Peyer's patch (tissue), 4 donors: ENCODE measurements around the gene IGFBP5. TPM values are rescaled to one million over a fixed set of nuclear protein-coding genes. Genes with fewer than 3 reads are reported as not detected.
A peak's percentile ranks its signal among the peaks of the same experiment; 100 is the strongest.

Experiments used
- DNase-seq, 3 donors: peaks; one replicate each; pipeline ENCODE4 v3.0.0-alpha.2; 2017 to 2019
- H3K27ac ChIP-seq, 4 donors: fragments of 200-600 bp; sonication (generic); one replicate each; pipeline ENCODE4 v1.5.1; 2016 to 2019
- H3K27me3 ChIP-seq, 2 donors: fragments of 200-600 bp; sonication (generic); one replicate each; pipeline ENCODE4 v1.5.1; 2019
- H3K36me3 ChIP-seq, 3 donors: fragments of 200-600 bp; sonication (generic); one replicate each; pipeline ENCODE4 v1.5.1; 2016 to 2019
- H3K4me1 ChIP-seq, 4 donors: fragments of 200-600 bp; sonication (generic); one replicate each; pipeline ENCODE4 v1.5.1; 2016 to 2019
- H3K4me3 ChIP-seq, 4 donors: fragments of 200-600 bp; sonication (generic); 1 replicate in 3 of 4; 2 replicates in 1 of 4; pipeline ENCODE4 v1.5.1; 2016 to 2019; ENCODE audit warnings: mild to moderate bottlenecking in 1 of 4
- H3K9me3 ChIP-seq, 4 donors: fragments of 200-600 bp; sonication (generic); one replicate each; pipeline ENCODE4 v1.5.1; 2016 to 2019; ENCODE audit warnings: mild to moderate bottlenecking in 1 of 4
- CTCF ChIP-seq, 6 experiments: fragments of 450-650 bp in 4 of 6; fragments of 200-600 bp in 2 of 6; sonication (generic) in 1 of 6; IDR thresholded peaks; one replicate each; pipeline ENCODE4 v1.5.1; 2017 to 2019; ENCODE audit warnings: antibody characterized with exemption in 6 of 6, mild to moderate bottlenecking in 3 of 6, moderate library complexity in 1 of 6
- POLR2A ChIP-seq, 2 donors: fragments of 450-650 bp; IDR thresholded peaks; one replicate each; pipeline ENCODE4 v1.5.1; 2017; ENCODE audit warnings: antibody characterized with exemption in 2 of 2, mild to moderate bottlenecking in 2 of 2, moderate library complexity in 2 of 2
- total RNA-seq, 4 donors: library from RNA; depleted of rRNA; stranded (reverse); fragments of >200 nt; gene quantifications; one replicate each; pipeline ENCODE4 v1.1.0, GENCODE V29; 2016

IGFBP5 gene
- total RNA-seq, 4 donors from 2014 or later = 41.5 to 183 (median 75.0) TPM

DNA sequence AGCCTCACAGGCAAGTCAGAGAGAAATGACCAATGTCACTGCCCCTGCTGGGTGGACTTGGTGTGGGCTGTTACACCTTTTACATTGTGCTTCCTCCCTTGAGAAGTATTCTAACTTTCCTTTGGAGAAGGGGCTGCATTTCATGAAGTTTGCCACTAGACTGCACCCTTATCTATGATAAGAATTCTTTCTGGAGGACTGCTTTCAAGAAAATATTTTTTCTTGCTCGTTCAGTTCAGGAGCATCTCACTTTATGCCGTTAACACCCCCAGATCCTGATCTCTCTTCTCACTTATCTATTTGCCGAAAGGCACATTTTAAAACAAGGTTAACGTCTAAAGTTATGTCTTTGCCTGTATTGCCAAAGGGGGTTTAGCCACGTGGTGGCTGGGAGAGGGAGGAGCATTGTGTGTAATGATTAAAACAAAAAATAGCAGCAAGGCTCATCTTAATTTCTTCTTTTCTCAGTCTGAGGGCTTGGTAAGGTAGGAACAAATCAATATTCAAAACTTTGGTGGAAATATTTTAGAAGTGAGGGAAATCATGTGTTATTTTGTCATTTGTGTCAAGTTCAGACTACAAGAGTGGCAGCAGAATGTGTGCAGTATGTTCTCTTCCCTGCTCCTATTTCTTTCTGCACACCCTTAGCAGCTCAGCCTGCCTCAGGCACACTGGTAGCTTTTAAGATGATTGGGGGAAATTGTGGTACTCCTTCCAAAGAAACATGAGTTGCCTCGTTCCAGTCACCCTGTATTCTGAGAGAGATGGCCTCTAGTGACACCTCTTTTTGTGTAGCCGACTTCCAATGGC is 1.6 kb upstream of the IGFBP5 start:
- Histone ChIP-seq H3K27me3 (peaks cover 0 to 18% of the 10 kb centered on the region in 2 donors), H3K4me1 (peaks cover 0 to 31% (median 5%) of the 10 kb centered on the region in 4 donors), H3K36me3 (no peaks in the 10 kb centered on the region), H3K27ac (peak overlapping the region in 2 of 4 donors; percentile 17 to 87), H3K4me3 (no peak overlapping the region), H3K9me3 (no peaks in the 10 kb centered on the region)
- TF ChIP-seq CTCF (IDR thresholded peaks at IDR 0.05) = peak in 4 of 6 experiments; percentile 14 to 28 (median 24)
- no peak for TF ChIP-seq POLR2A (IDR thresholded peaks at IDR 0.05)
- DNase-seq = no peak

GRCh38 chr2:216696321-216696720 is 972 bp upstream of the IGFBP5 start:
- peak overlapping the region in 3 of 4 donors; percentile 17 to 87 (median 67) for H3K27ac ChIP-seq

DNA sequence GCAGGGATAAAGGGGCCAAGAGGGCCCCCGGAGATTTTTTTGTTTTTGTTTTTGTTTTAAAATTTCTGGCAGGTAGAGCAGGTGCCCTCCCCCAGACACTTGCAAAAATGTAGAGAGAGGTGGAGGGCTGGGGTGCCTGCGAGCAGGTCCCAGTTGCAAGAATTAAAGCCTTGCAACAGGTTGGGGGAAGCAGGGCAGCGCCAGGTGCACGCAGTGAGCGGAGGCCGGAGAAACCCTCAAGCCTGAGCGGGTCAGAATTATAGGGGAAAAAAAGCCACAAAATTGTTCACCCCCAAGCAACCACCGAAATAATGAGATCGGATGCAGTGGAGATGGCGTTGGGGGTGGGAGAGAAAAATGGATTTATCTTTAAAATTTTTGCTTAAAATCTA is 527 bp downstream of the IGFBP5 start:
- Histone ChIP-seq H3K27ac (peak overlapping the region; percentile 62 to 87 (median 70)), H3K4me3 (peak overlapping the region; percentile 36 to 64 (median 45)), H3K36me3 (no peaks in the 10 kb centered on the region), H3K4me1 (peaks cover 0 to 40% (median 5%) of the 10 kb centered on the region in 4 donors), H3K9me3 (no peaks in the 10 kb centered on the region), H3K27me3 (peaks cover 0 to 24% of the 10 kb centered on the region in 2 donors)
- DNase-seq = no peak
- TF ChIP-seq POLR2A (IDR thresholded peaks at IDR 0.05) = no peak

More at GRCh38 chr2:216696321-216696720, 972 bp upstream of the IGFBP5 start:
- H3K4me1 ChIP-seq = peaks cover 0 to 33% (median 5%) of the 10 kb centered on the region in 4 donors
- H3K9me3 ChIP-seq = no peaks in the 10 kb centered on the region
- H3K36me3 ChIP-seq = no peaks in the 10 kb centered on the region
- DNase-seq = no peak
- H3K4me3 ChIP-seq = no peak overlapping the region
- no peak for TF ChIP-seq CTCF (IDR thresholded peaks at IDR 0.05)
- TF ChIP-seq POLR2A (IDR thresholded peaks at IDR 0.05) = no peak
- peaks cover 0 to 21% of the 10 kb centered on the region in 2 donors for H3K27me3 ChIP-seq

- TF ChIP-seq CTCF (IDR thresholded peaks at IDR 0.05) = no peak
- no peak for TF ChIP-seq POLR2A (IDR thresholded peaks at IDR 0.05)
Measured at GRCh38 chr2:216694082-216694825, 1.1 kb downstream of the IGFBP5 start.

DNA sequence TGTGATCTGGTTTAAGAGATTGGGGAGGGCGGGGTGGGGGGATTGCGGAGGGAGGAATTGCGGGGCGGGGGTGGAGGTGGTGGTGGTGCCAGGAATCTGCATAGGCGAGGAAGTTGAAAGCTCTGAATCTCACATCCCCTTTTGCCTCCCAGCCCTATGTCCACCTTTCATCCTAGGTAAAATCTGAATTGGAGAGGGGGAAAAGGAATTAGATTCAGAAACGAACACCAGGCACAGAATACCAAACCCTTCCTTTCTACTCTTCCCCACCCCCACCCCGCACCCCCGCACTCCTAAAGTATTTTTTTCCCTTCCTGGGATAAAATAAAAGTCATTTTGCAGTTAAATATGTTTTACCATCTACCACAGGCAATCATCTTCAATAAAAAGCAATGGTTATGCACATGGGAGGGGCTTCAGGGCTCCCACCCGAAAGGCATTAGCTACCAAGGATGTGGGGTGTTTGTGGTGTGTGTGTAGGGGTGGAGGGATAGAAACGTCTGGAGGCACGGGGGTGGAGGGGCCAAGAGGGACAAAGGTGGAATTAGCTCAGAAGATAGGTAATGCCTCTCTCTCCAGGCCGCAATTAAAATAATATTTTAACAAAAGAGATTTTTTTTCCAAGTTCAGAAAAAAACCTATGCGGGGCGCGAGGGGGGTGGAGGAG is 1.8 kb downstream of the IGFBP5 start:
- peaks cover 0 to 53% (median 5%) of the 10 kb centered on the region in 4 donors for H3K4me1 ChIP-seq
- no peak for DNase-seq

More at GRCh38 chr2:216694082-216694825, 1.1 kb downstream of the IGFBP5 start:
- H3K36me3 ChIP-seq = no peaks in the 10 kb centered on the region
- peaks cover 0 to 46% (median 5%) of the 10 kb centered on the region in 4 donors for H3K4me1 ChIP-seq
- H3K9me3 ChIP-seq = no peaks in the 10 kb centered on the region
- no peak for DNase-seq
- H3K4me3 ChIP-seq = peak overlapping the region; percentile 36 to 64 (median 45)
- peaks cover 0 to 24% of the 10 kb centered on the region in 2 donors for H3K27me3 ChIP-seq
- peak overlapping the region; percentile 62 to 87 (median 70) for H3K27ac ChIP-seq

More for the DNA sequence above, 1.8 kb downstream of the IGFBP5 start:
- Histone ChIP-seq H3K36me3 (no peaks in the 10 kb centered on the region), H3K9me3 (no peaks in the 10 kb centered on the region), H3K27me3 (peaks cover 0 to 24% of the 10 kb centered on the region in 2 donors), H3K27ac (peak overlapping the region; percentile 62 to 87 (median 70)), H3K4me3 (peak overlapping the region; percentile 36 to 64 (median 45))
- TF ChIP-seq POLR2A (IDR thresholded peaks at IDR 0.05) (no peak), CTCF (IDR thresholded peaks at IDR 0.05) (no peak)
